ENCODE data around the gene GNAZ. TPM values are rescaled to one million over a fixed set of nuclear protein-coding genes. Genes with fewer than 3 reads are reported as not detected.

The GNAZ gene
- total RNA-seq, 1 donor from 2014 or later = 13.7 TPM

DNA sequence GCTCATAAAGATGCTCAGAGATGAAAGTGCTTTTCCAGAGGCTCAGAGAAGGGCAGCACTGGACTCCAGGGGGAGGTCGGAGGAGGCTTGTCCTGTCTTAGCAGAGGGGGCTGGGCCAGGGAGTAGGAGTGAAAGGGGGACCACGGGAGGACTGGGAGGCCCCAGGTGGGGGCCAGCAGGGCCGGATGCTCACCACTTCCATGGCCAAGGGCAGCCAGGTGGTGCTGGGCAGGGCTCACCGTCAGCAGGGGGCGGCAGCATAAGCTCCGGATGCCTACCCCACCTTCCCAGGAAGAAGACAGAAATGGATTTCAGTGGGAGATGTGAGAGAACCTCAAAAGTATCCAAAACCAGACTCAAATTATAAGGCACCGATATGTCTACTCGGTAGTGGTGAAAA is 86.0 kb downstream of the GNAZ start:
- no peak overlapping the region for H3K27ac ChIP-seq
- TF ChIP-seq CTCF (IDR thresholded peaks at IDR 0.05) = no peak
- H3K27me3 ChIP-seq = no peaks in the 10 kb centered on the region
- DNase-seq (ENCODE audit: low spot score in 2 of 2) = no peak
- H3K4me1 ChIP-seq = no peaks in the 10 kb centered on the region
- no peak overlapping the region for H3K4me3 ChIP-seq
- peaks cover 4 to 7% of the 10 kb centered on the region in 2 donors for H3K36me3 ChIP-seq
- H3K9me3 ChIP-seq = no peaks in the 10 kb centered on the region
- intact Hi-C loops (cut with DNase I) = no loop called here

GRCh38 chr22:23157560-23158515 is 87.5 kb downstream of the GNAZ start:
- Histone ChIP-seq H3K9me3 (no peaks in the 10 kb centered on the region), H3K4me1 (no peaks in the 10 kb centered on the region), H3K36me3 (peaks cover 2 to 7% of the 10 kb centered on the region in 2 donors), H3K27me3 (no peaks in the 10 kb centered on the region), H3K27ac (no peak overlapping the region), H3K4me3 (no peak overlapping the region)
- TF ChIP-seq CTCF (IDR thresholded peaks at IDR 0.05) = no peak
- intact Hi-C loops (cut with DNase I) = no loop called here
- DNase-seq (ENCODE audit: low spot score in 2 of 2) = no peak

GRCh38 chr22:23158516-23159290 is 88.4 kb downstream of the GNAZ start:
- H3K27me3 ChIP-seq = no peaks in the 10 kb centered on the region
- H3K4me3 ChIP-seq = no peak overlapping the region
- DNase-seq (ENCODE audit: low spot score in 2 of 2) = no peak
- peaks cover 0 to 7% of the 10 kb centered on the region in 2 donors for H3K36me3 ChIP-seq
- no peak overlapping the region for H3K27ac ChIP-seq
- TF ChIP-seq CTCF (IDR thresholded peaks at IDR 0.05) = no peak
- intact Hi-C loops (cut with DNase I) = no loop called here
- no peaks in the 10 kb centered on the region for H3K4me1 ChIP-seq
- H3K9me3 ChIP-seq = no peaks in the 10 kb centered on the region

- Histone ChIP-seq H3K4me3 (no peak overlapping the region), H3K4me1 (no peaks in the 10 kb centered on the region), H3K9me3 (no peaks in the 10 kb centered on the region), H3K36me3 (peaks cover 0 to 7% of the 10 kb centered on the region in 2 donors), H3K27me3 (no peaks in the 10 kb centered on the region), H3K27ac (no peak overlapping the region)
- intact Hi-C loops (cut with DNase I) = no loop called here
- no peak for DNase-seq (ENCODE audit: low spot score in 2 of 2)
- TF ChIP-seq CTCF (IDR thresholded peaks at IDR 0.05) = no peak
These were observed 88.9 kb downstream of the GNAZ start for GRCh38 chr22:23159291-23159630.

- Histone ChIP-seq H3K36me3 (peaks cover 0 to 7% of the 10 kb centered on the region in 2 donors), H3K4me1 (no peaks in the 10 kb centered on the region), H3K27ac (no peak overlapping the region), H3K9me3 (no peaks in the 10 kb centered on the region), H3K27me3 (no peaks in the 10 kb centered on the region), H3K4me3 (no peak overlapping the region)
- intact Hi-C loops (cut with DNase I) = no loop called here
- no peak for TF ChIP-seq CTCF (IDR thresholded peaks at IDR 0.05)
- no peak for DNase-seq (ENCODE audit: low spot score in 2 of 2)
These were observed 90.7 kb downstream of the GNAZ start for GRCh38 chr22:23161029-23161428.

All from ascending aorta (tissue), 2 donors.